AG09309 (cell line): ENCODE data around the gene FAM170B.

Experiments
- DNase-seq: peaks from one replicate; pipeline ENCODE4 v3.0.0-alpha.2; 2010; ENCODE audit warnings: low read depth
- H3K4me3 ChIP-seq: 2 replicates; pipeline ENCODE4 v1.5.1; 2011; ENCODE audit warnings: mild to moderate bottlenecking, low read depth, low read length, moderate library complexity; ENCODE audit not compliant: control insufficient read depth
- CTCF ChIP-seq: IDR thresholded peaks from 2 replicates; pipeline ENCODE4 v1.5.1; 2011; ENCODE audit warnings: mild to moderate bottlenecking, low read depth, low read length, inconsistent platforms; ENCODE audit not compliant: insufficient read depth, control insufficient read depth; ENCODE audit errors: missing control alignments

FAM170B gene

GRCh38 chr10:49096890-49097445 lies 36.9 kb downstream of the FAM170B start:
- TF ChIP-seq CTCF, result no peak

GRCh38 chr10:49094646-49095045 lies 39.2 kb downstream of the FAM170B start:
- no peak for DNase-seq
- TF ChIP-seq CTCF, result no peak
- no peak overlapping the region for H3K4me3 ChIP-seq

More at GRCh38 chr10:49096890-49097445, 36.9 kb downstream of the FAM170B start:
- no peak for DNase-seq
- H3K4me3 ChIP-seq, result no peak overlapping the region

GRCh38 chr10:49093922-49094321 lies 39.9 kb downstream of the FAM170B start:
- no peak for DNase-seq
- no peak for TF ChIP-seq CTCF
- H3K4me3 ChIP-seq, result no peak overlapping the region

GRCh38 chr10:49092477-49092876 lies 41.3 kb downstream of the FAM170B start:
- no peak overlapping the region for H3K4me3 ChIP-seq
- no peak for DNase-seq
- TF ChIP-seq CTCF, result no peak

- DNase-seq, result no peak
- no peak overlapping the region for H3K4me3 ChIP-seq
- TF ChIP-seq CTCF, result no peak
Measured at GRCh38 chr10:49091450-49092210, 42.2 kb downstream of the FAM170B start.

- H3K4me3 ChIP-seq, result no peak overlapping the region
- TF ChIP-seq CTCF, result no peak
- no peak for DNase-seq
Measured at GRCh38 chr10:49090696-49091380, 43.0 kb downstream of the FAM170B start.
